Upper lobe of left lung (tissue), 4 donors: ENCODE data around the gene KIAA1958.

Experiments used
- CTCF ChIP-seq, 6 experiments: fragments of 450-650 bp in 4 of 6; fragments of 200-600 bp in 2 of 6; sonication (generic) in 2 of 6; IDR thresholded peaks; one replicate each; pipeline ENCODE4 v1.5.1; 2016 to 2019; ENCODE audit warnings: antibody characterized with exemption in 6 of 6
- EP300 ChIP-seq, 4 donors: sonication (generic); formaldehyde crosslinking; IDR thresholded peaks; one replicate each; pipeline ENCODE4 v1.5.1; 2017; ENCODE audit warnings: antibody characterized with exemption in 4 of 4, control low read depth in 2 of 4
- POLR2A ChIP-seq, 4 donors: fragments of 450-650 bp; IDR thresholded peaks; one replicate each; pipeline ENCODE4 v1.5.1; 2016 to 2017; ENCODE audit warnings: antibody characterized with exemption in 4 of 4, mild to moderate bottlenecking in 2 of 4
- POLR2AphosphoS5 ChIP-seq, 2 donors: sonication (generic); formaldehyde crosslinking; IDR thresholded peaks; one replicate each; pipeline ENCODE4 v1.5.1; 2017; ENCODE audit warnings: antibody characterized with exemption in 2 of 2

GRCh38 chr9:112624711-112625707 is 138.4 kb downstream of the KIAA1958 start:
- no peak for TF ChIP-seq POLR2AphosphoS5 (IDR thresholded peaks at IDR 0.05)
- no peak for TF ChIP-seq POLR2A (IDR thresholded peaks at IDR 0.05)
- no peak for TF ChIP-seq EP300 (IDR thresholded peaks at IDR 0.05)
- TF ChIP-seq CTCF (IDR thresholded peaks at IDR 0.05): no peak
